ENCODE data around the gene CDC42EP4.

- TF ChIP-seq CTCF (IDR thresholded peaks at IDR 0.05; ENCODE audit: borderline replicate concordance, extremely low read depth, low read length, poor library complexity, severe bottlenecking) (no peak), EZH2 (IDR thresholded peaks at IDR 0.05; ENCODE audit: borderline replicate concordance, low read depth, low read length, severe bottlenecking) (no peak)
These were observed 33.0 kb downstream of the CDC42EP4 start for GRCh38 chr17:73278465-73279453.

Data from DND-41 (cell line).